Measurements from ENCODE around the gene ALKBH4.
A peak's percentile ranks its signal among the peaks of the same experiment; 100 is the strongest.
"Not testable (repeated sequence)": the region's sequence is repeated elsewhere in the genome, so short reads cannot be mapped to it uniquely, and the experiment has no call there.

ALKBH4 gene

DNA sequence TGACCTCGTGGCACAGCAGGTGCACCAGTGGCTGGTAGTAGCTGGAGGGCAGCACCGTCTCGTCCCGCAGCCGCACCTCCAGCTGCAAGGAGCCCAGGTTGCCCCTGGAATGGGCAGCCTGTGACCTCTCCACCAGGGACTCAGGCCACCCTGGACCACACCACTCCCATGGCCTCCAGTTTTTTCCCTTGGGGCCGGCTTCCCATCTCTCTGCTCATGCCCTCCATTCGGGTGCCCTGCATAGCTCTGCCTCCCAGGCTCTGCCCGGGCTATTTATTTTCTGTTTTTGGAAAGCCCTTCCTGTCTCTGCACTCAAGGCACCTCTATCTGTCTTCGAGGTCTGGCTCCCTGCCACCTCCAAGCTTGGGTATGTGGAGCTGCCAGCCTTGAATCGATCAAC lies 32.2 kb upstream of the ALKBH4 start:
- H3K27ac ChIP-seq (ENCODE audit: low read length); H3K9me3 ChIP-seq (ENCODE audit: control insufficient read depth, insufficient read depth, low read length); H3K27me3 ChIP-seq (ENCODE audit: control insufficient read depth, insufficient read depth, low read length); H3K4me3 ChIP-seq (ENCODE audit: low read length); H3K4me1 ChIP-seq (ENCODE audit: control insufficient read depth, insufficient read depth, low read length); H3K36me3 ChIP-seq (ENCODE audit: control insufficient read depth, insufficient read depth, low read length); DNase-seq (ENCODE audit: low read depth, low spot score): not testable (repeated sequence)
- no CpG with 5 or more reads among the region's 10 CpGs for WGBS (ENCODE audit: insufficient coverage, insufficient read length)

DNA sequence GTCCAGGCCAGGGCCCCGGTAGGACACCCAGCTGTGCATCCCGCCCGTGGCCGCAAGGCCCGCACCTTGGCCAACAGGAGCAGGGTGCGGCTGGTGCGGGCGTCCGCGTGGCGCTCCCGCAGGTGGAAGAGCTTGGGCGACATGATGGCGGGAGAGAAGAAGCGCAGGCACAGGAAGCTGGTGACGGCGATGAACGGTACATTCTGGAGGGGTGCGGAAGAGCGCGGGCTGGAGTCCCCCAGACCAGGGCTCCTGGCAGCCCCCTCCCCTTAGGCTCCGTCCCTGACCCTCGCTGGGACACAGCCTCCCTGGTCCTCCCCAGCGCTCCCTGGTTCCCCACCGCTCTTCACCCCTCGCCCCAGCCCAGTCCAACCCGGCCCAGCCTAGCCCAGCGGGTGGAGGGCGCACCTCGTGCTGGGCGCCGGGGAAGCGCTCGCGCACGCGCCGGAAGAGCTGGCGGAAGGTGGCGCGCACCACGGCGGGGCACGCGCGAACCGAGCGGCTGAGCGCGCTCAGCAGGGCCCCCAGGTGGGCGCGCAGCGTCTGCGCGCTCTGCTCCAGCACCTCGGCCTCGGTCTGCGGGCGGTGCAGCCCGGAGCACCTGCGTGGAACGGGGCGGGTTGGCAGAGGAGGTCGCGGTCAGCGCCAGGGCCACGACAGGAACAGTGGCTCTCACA lies 29.9 kb upstream of the ALKBH4 start:
- not testable (repeated sequence) for DNase-seq (ENCODE audit: low read depth, low spot score); H3K4me3 ChIP-seq (ENCODE audit: low read length); H3K27me3 ChIP-seq (ENCODE audit: control insufficient read depth, insufficient read depth, low read length); H3K4me1 ChIP-seq (ENCODE audit: control insufficient read depth, insufficient read depth, low read length); H3K27ac ChIP-seq (ENCODE audit: low read length); H3K36me3 ChIP-seq (ENCODE audit: control insufficient read depth, insufficient read depth, low read length); H3K9me3 ChIP-seq (ENCODE audit: control insufficient read depth, insufficient read depth, low read length)
- WGBS (ENCODE audit: insufficient coverage, insufficient read length), result no CpG with 5 or more reads among the region's 67 CpGs

DNA sequence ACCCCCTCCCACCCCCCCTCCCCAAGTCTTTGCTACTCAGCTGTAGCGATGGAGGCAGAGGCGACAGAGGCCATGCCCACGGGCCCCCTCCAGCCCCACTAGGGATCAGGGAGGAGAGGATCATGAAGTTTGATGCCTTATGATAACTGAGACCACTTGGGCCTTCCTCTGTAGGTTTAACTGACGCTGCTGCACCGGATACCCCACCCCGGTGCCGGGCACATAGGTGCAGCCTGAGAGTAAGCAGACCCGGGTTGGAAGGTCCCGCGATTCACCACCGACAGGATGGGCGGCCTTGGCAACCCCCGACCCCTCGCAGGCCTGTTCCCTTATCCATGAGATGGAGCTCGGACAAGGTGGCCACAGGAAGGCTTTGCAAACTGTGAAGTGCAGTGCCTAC lies 29.4 kb upstream of the ALKBH4 start:
- H3K4me3 ChIP-seq (ENCODE audit: low read length); H3K4me1 ChIP-seq (ENCODE audit: control insufficient read depth, insufficient read depth, low read length); H3K36me3 ChIP-seq (ENCODE audit: control insufficient read depth, insufficient read depth, low read length); H3K27me3 ChIP-seq (ENCODE audit: control insufficient read depth, insufficient read depth, low read length); H3K27ac ChIP-seq (ENCODE audit: low read length); DNase-seq (ENCODE audit: low read depth, low spot score); H3K9me3 ChIP-seq (ENCODE audit: control insufficient read depth, insufficient read depth, low read length): not testable (repeated sequence)
- WGBS (ENCODE audit: insufficient coverage, insufficient read length), result no CpG with 5 or more reads among the region's 15 CpGs

DNA sequence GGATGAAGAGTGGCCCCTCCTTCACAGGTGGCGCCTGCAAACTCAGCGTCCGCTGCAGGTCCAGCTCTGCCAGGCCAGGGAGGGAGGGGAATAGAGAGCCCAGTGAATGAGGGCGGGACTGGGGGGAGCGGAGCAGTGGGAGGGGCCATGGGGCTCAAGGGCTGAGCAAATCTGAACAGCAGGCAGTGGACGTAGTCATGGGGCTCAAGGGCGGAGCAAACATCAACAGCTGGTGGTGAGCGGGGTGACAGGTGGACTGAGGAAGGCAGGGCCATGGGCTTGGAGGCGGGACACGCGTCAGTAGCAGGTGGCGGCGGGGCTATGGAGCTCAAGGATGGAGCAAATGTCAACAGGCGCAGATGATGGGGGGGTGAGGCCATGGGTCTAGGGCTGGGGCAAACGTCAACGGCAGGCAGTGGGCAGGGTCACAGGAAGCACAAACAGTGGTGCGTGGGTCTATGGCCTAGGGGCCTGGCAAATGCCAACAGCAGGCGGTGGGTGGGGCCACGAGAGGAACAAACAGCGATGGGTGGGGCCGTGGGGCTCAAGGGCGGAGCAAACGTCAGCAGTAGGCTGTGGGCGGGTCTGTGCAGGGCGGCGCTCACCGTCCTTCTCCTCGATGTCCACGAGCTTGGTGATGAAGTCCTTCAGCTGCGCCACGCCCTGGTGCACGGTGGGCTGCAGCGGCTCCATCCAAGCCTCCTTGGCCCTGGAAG lies 28.7 kb upstream of the ALKBH4 start:
- WGBS (ENCODE audit: insufficient coverage, insufficient read length), result no CpG with 5 or more reads among the region's 33 CpGs
- not testable (repeated sequence) for H3K4me3 ChIP-seq (ENCODE audit: low read length); H3K27me3 ChIP-seq (ENCODE audit: control insufficient read depth, insufficient read depth, low read length)

DNA sequence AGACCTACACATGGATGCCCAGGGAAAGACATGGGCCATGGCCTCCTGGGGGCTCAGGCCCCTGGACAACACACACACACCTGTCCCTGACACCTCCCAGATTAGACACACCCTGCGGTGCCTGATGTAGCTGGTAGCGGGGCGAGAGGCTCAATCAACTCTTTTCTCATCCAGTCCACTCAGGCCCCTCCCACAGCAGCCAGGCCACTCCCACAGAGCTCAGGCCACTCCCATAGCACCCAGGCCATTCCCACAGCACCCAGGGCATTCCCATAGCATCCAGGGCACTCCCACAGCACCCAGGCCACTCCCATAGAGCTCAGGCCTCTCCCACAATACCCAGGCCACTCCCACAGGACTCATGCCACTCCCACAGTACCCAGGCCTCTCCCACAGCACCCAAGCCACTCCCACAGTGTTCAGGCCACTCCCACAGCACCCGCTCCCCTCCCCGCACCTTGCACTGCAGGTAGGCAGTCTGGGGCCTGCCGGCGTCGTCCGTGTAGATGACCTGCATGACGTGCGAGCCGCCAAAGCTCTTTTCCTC lies 25.9 kb upstream of the ALKBH4 start:
- not testable (repeated sequence) for H3K4me1 ChIP-seq (ENCODE audit: control insufficient read depth, insufficient read depth, low read length); DNase-seq (ENCODE audit: low read depth, low spot score); H3K27ac ChIP-seq (ENCODE audit: low read length); H3K27me3 ChIP-seq (ENCODE audit: control insufficient read depth, insufficient read depth, low read length); H3K4me3 ChIP-seq (ENCODE audit: low read length); H3K36me3 ChIP-seq (ENCODE audit: control insufficient read depth, insufficient read depth, low read length); H3K9me3 ChIP-seq (ENCODE audit: control insufficient read depth, insufficient read depth, low read length)
- no CpG with 5 or more reads among the region's 12 CpGs for WGBS (ENCODE audit: insufficient coverage, insufficient read length)

More for the DNA sequence above, 28.7 kb upstream of the ALKBH4 start:
- H3K9me3 ChIP-seq (ENCODE audit: control insufficient read depth, insufficient read depth, low read length); H3K36me3 ChIP-seq (ENCODE audit: control insufficient read depth, insufficient read depth, low read length); H3K27ac ChIP-seq (ENCODE audit: low read length); DNase-seq (ENCODE audit: low read depth, low spot score); H3K4me1 ChIP-seq (ENCODE audit: control insufficient read depth, insufficient read depth, low read length): not testable (repeated sequence)

DNA sequence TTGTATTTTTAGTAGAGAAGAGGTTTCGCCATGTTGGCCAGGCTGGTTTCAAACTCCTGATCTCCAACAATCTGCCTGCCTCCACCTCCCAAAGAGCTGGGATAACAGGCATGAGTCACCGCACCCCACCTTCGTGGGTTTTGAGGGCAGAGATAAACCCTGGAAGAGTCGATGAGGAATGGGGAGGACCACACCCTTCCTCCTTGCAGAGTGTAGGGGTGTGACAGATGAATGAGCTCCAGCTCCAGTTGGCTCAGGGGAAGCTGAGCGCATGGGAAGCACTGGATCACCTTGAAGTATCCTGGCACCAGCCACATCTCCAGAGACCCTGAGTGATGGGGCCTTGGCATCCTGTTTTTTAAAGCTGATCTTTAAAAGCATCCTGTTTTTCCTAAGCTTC lies 19.7 kb upstream of the ALKBH4 start:
- no CpG with 5 or more reads among the region's 5 CpGs for WGBS (ENCODE audit: insufficient coverage, insufficient read length)
- not testable (repeated sequence) for H3K27ac ChIP-seq (ENCODE audit: low read length); H3K4me1 ChIP-seq (ENCODE audit: control insufficient read depth, insufficient read depth, low read length); DNase-seq (ENCODE audit: low read depth, low spot score); H3K27me3 ChIP-seq (ENCODE audit: control insufficient read depth, insufficient read depth, low read length); H3K36me3 ChIP-seq (ENCODE audit: control insufficient read depth, insufficient read depth, low read length); H3K9me3 ChIP-seq (ENCODE audit: control insufficient read depth, insufficient read depth, low read length); H3K4me3 ChIP-seq (ENCODE audit: low read length)

DNA sequence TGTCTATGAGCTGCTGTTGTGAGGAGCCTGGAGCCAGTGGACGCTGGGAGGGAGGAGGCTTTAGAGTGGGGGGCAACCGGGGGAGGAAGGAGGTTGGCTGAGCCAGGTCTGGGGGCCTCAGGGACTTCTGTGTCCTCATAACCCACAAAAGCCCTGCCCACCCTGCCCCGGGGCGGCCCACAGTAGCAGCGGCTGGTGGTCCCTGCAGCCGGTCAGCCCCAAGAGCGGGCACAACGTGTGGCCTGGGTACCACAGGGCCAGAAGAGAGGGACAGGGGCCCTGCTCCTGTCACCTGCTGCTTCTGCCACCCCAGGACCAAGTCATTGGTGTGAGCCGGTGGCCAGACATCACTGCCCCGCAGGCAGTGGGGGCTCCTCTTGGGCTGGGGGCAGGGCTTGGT lies 17.3 kb upstream of the ALKBH4 start:
- H3K4me1 ChIP-seq (ENCODE audit: control insufficient read depth, insufficient read depth, low read length); H3K4me3 ChIP-seq (ENCODE audit: low read length); H3K9me3 ChIP-seq (ENCODE audit: control insufficient read depth, insufficient read depth, low read length); H3K27ac ChIP-seq (ENCODE audit: low read length); H3K27me3 ChIP-seq (ENCODE audit: control insufficient read depth, insufficient read depth, low read length); DNase-seq (ENCODE audit: low read depth, low spot score); H3K36me3 ChIP-seq (ENCODE audit: control insufficient read depth, insufficient read depth, low read length): not testable (repeated sequence)
- no CpG with 5 or more reads among the region's 10 CpGs for WGBS (ENCODE audit: insufficient coverage, insufficient read length)

DNA sequence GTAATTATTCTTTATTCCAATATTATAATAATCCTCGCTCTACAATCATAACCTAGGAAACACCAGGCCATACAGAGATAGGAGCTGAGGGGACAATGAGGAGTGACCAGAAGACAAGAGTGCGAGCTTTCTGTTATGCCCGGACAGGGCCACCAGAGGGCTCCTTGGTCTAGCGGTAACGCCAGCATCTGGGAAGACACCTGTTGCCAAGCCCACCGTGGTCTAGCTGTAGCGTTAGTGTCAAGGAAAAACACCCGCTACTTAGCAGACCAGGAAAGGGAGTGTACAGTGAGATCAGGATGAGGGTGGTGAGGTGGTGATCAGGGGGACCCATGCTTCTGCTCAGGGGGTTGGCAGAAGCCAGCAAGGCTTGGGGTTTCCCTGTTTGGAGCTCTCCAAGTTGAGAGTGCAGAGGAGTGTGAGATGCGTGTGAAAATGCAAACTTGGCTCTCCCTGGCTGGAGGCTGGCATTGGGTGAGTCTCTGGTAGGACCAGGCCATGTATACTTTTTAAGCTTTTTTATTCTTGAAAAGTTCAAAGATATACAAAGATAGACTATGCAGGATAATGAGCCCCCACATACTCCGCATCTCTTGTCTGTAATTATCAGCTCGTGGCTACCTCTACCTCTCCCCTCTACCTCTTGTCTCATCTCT lies 15.4 kb upstream of the ALKBH4 start:
- WGBS (ENCODE audit: insufficient coverage, insufficient read length), result no CpG with 5 or more reads among the region's 11 CpGs
- H3K27me3 ChIP-seq (ENCODE audit: control insufficient read depth, insufficient read depth, low read length); DNase-seq (ENCODE audit: low read depth, low spot score); H3K4me3 ChIP-seq (ENCODE audit: low read length); H3K9me3 ChIP-seq (ENCODE audit: control insufficient read depth, insufficient read depth, low read length); H3K4me1 ChIP-seq (ENCODE audit: control insufficient read depth, insufficient read depth, low read length); H3K36me3 ChIP-seq (ENCODE audit: control insufficient read depth, insufficient read depth, low read length); H3K27ac ChIP-seq (ENCODE audit: low read length): not testable (repeated sequence)

DNA sequence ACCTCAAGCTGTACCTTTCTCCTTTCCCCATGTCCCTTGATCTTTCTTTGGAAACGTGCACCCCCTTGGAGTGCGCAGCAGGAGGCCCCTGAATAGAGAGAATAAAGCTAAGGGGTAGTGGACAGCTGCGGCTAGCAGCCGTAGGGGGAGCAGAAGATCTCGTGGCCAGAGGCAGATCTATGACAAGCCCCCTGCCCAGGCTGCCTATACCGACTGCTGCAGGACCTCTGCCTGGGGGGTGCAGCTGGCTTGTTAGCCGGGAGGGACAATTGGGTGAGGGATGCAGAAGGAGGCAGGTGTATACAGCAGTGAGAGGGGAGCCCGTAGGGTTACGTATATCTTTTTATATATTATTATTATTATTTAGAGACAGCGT lies 14.5 kb upstream of the ALKBH4 start:
- H3K9me3 ChIP-seq (ENCODE audit: control insufficient read depth, insufficient read depth, low read length); H3K27me3 ChIP-seq (ENCODE audit: control insufficient read depth, insufficient read depth, low read length); H3K4me1 ChIP-seq (ENCODE audit: control insufficient read depth, insufficient read depth, low read length); DNase-seq (ENCODE audit: low read depth, low spot score); H3K27ac ChIP-seq (ENCODE audit: low read length); H3K36me3 ChIP-seq (ENCODE audit: control insufficient read depth, insufficient read depth, low read length); H3K4me3 ChIP-seq (ENCODE audit: low read length): not testable (repeated sequence)
- no CpG with 5 or more reads among the region's 10 CpGs for WGBS (ENCODE audit: insufficient coverage, insufficient read length)

DNA sequence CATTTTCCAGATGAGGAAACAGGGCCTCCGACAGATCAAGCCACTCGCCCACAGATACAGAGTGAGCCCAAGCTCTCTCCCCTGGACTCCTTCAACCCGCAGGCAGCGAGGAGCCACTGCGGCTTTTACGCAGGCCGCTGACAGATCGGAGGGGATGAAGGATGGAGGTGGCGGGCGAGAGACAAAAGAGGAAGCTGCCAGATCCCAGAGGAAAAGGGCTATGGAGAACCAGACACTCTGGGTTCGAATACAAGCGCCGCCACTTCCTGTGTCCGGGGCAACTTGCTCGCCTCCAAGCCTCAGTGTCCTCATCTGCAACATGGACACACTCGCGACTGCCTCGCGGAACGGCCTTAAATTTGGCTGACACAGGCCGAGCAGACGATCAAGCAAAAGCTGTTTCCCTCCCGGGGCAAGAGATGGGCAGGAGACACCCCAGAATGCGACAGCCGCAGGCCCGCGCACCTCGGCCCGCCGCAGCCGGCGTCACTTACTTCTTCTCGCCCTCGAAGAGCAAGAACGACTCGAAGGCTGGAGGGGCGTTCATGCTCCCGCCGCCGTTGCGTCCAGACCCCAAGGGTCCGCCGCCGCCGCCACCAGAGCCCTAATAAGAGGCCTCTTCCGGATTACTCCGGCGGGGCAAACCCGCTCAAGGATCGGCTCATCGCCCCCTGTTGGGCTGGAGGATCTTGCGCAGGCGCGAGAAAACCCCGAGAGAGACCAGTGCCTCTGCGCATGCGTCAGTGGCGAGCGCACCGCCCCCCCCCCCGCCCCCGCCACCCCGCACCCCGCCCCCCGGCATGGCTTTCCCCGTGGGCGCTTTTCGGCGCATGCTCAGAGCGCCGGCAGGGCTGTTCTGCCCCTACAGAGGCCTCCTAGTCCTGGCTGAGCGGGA lies 13.9 kb upstream of the ALKBH4 start, which contains the start of gene POLR2J:
Gene POLR2J (minus strand): TSS at position 609 of the 895 bp plus-strand sequence. CDS start 62 bp downstream, at position 547.
- H3K27ac ChIP-seq (ENCODE audit: low read length); H3K27me3 ChIP-seq (ENCODE audit: control insufficient read depth, insufficient read depth, low read length); H3K9me3 ChIP-seq (ENCODE audit: control insufficient read depth, insufficient read depth, low read length); H3K4me1 ChIP-seq (ENCODE audit: control insufficient read depth, insufficient read depth, low read length); H3K36me3 ChIP-seq (ENCODE audit: control insufficient read depth, insufficient read depth, low read length); DNase-seq (ENCODE audit: low read depth, low spot score): not testable (repeated sequence)
- WGBS (ENCODE audit: insufficient coverage, insufficient read length), result no CpG with 5 or more reads among the region's 72 CpGs
- peak within 1 kb of the TSS; percentile 60; the same call in 1 of the 2 replicates for H3K4me3 ChIP-seq (ENCODE audit: low read length)

Measured in iPS DF 6.9 (cell line).